NCI-H226 (cell line): ENCODE results near the gene UTP4.

Experiments used
- DNase-seq: peaks from one replicate; pipeline ENCODE4 v3.0.0-alpha.2; 2015

The UTP4 gene

GRCh38 chr16:69132424-69133252, at the start of gene UTP4, which contains the start of gene CHTF8:
TSS of gene UTP4 (plus strand) at chr16:69132649. CDS start at chr16:69133460, 811 bp downstream.
TSS of gene CHTF8 (minus strand) at chr16:69132588. CDS start at chr16:69121458, 11,130 bp downstream.
- DNase-seq = peak; percentile 82

- no peak for DNase-seq
These were observed 49.0 kb upstream of the UTP4 start for GRCh38 chr16:69083306-69083941.

GRCh38 chr16:69084289-69084688, 48.2 kb upstream of the UTP4 start:
- peak; percentile 79 for DNase-seq

GRCh38 chr16:69085032-69085695, 47.3 kb upstream of the UTP4 start:
- no peak for DNase-seq

- no peak for DNase-seq
These were observed 45.3 kb upstream of the UTP4 start for GRCh38 chr16:69087161-69087581.

- no peak for DNase-seq
These were observed 43.8 kb upstream of the UTP4 start for GRCh38 chr16:69088684-69089083.

- DNase-seq = no peak
These were observed 43.1 kb upstream of the UTP4 start for GRCh38 chr16:69089091-69089910.

- no peak for DNase-seq
These were observed 38.5 kb upstream of the UTP4 start for GRCh38 chr16:69093974-69094373.

- DNase-seq = no peak
These were observed 37.9 kb upstream of the UTP4 start for GRCh38 chr16:69094501-69094900.

- DNase-seq = no peak
These were observed 37.3 kb upstream of the UTP4 start for GRCh38 chr16:69095193-69095592.

- DNase-seq = no peak
These were observed 32.3 kb upstream of the UTP4 start for GRCh38 chr16:69100071-69100691.

GRCh38 chr16:69105501-69106361, 26.7 kb upstream of the UTP4 start, which contains the start of gene HAS3:
TSS of gene HAS3 (plus strand) at chr16:69105653. CDS start at chr16:69109396, 3,743 bp downstream.
- DNase-seq = peak; percentile 64

GRCh38 chr16:69106491-69107315, 25.7 kb upstream of the UTP4 start:
- no peak for DNase-seq

- DNase-seq = no peak
These were observed 25.0 kb upstream of the UTP4 start for GRCh38 chr16:69107316-69107962.

- DNase-seq = no peak
These were observed 24.2 kb upstream of the UTP4 start for GRCh38 chr16:69108064-69108904.

- no peak for DNase-seq
These were observed 23.6 kb upstream of the UTP4 start for GRCh38 chr16:69108905-69109252.

GRCh38 chr16:69109486-69110270, 22.8 kb upstream of the UTP4 start:
- no peak for DNase-seq

GRCh38 chr16:69110406-69110805, 22.0 kb upstream of the UTP4 start:
- DNase-seq = no peak
